ENCODE measurements around the gene MGAT4A. TPM values are rescaled to one million over a fixed set of nuclear protein-coding genes. Genes with fewer than 3 reads are reported as not detected.

MGAT4A gene
- total RNA-seq, 3 donors from 2014 or later, result 73.8 to 158 (median 138) TPM

GRCh38 chr2:98717621-98718020 is 13.3 kb downstream of the MGAT4A start:
- Histone ChIP-seq H3K4me3 (no peak overlapping the region), H3K4me1 (ENCODE audit: low read depth) (no peaks in the 10 kb centered on the region), H3K9me3 (no peaks in the 10 kb centered on the region), H3K36me3 (ENCODE audit: low read depth) (no peaks in the 10 kb centered on the region)
- intact Hi-C loops (cut with DNase I, micrococcal nuclease), result no loop called here
- TF ChIP-seq CTCF (IDR thresholded peaks at IDR 0.05), result no peak
- no peak for ATAC-seq
- no peak for DNase-seq

- intact Hi-C loops (cut with DNase I, micrococcal nuclease), result no loop called here
- no peak overlapping the region for H3K4me3 ChIP-seq
- no peaks in the 10 kb centered on the region for H3K36me3 ChIP-seq (ENCODE audit: low read depth)
- H3K9me3 ChIP-seq, result no peaks in the 10 kb centered on the region
- ATAC-seq (no peak), DNase-seq (no peak)
- TF ChIP-seq CTCF (IDR thresholded peaks at IDR 0.05), result no peak
- no peaks in the 10 kb centered on the region for H3K4me1 ChIP-seq (ENCODE audit: low read depth)
Observed at GRCh38 chr2:98716786-98717185, 14.1 kb downstream of the MGAT4A start.

GRCh38 chr2:98715812-98716451 is 15.0 kb downstream of the MGAT4A start:
- ATAC-seq, result peak; percentile 34
- no peak for TF ChIP-seq CTCF (IDR thresholded peaks at IDR 0.05)
- intact Hi-C loops (cut with DNase I, micrococcal nuclease), result no loop called here

GRCh38 chr2:98713332-98714015 is 17.5 kb downstream of the MGAT4A start:
- no peak for TF ChIP-seq CTCF (IDR thresholded peaks at IDR 0.05)
- H3K4me1 ChIP-seq (ENCODE audit: low read depth), result peaks cover 12% of the 10 kb centered on the region
- DNase-seq (no peak), ATAC-seq (no peak)
- H3K4me3 ChIP-seq, result no peak overlapping the region
- intact Hi-C loops (cut with DNase I, micrococcal nuclease), result no loop called here
- no peaks in the 10 kb centered on the region for H3K9me3 ChIP-seq
- no peaks in the 10 kb centered on the region for H3K36me3 ChIP-seq (ENCODE audit: low read depth)

More at GRCh38 chr2:98715812-98716451, 15.0 kb downstream of the MGAT4A start:
- Histone ChIP-seq H3K9me3 (no peaks in the 10 kb centered on the region), H3K4me3 (no peak overlapping the region), H3K36me3 (ENCODE audit: low read depth) (no peaks in the 10 kb centered on the region), H3K4me1 (ENCODE audit: low read depth) (no peaks in the 10 kb centered on the region)
- no peak for DNase-seq

GRCh38 chr2:98712145-98712544 is 18.8 kb downstream of the MGAT4A start:
- H3K4me1 ChIP-seq (ENCODE audit: low read depth), result peaks cover 20% of the 10 kb centered on the region
- intact Hi-C loops (cut with DNase I, micrococcal nuclease), result no loop called here

More at GRCh38 chr2:98712145-98712544, 18.8 kb downstream of the MGAT4A start:
- no peaks in the 10 kb centered on the region for H3K9me3 ChIP-seq
- H3K4me3 ChIP-seq, result no peak overlapping the region
- DNase-seq (no peak), ATAC-seq (no peak)
- H3K36me3 ChIP-seq (ENCODE audit: low read depth), result no peaks in the 10 kb centered on the region
- no peak for TF ChIP-seq CTCF (IDR thresholded peaks at IDR 0.05)
